Stimulated activated CD4-positive, alpha-beta T cell treated with anti-CD3 and anti-CD28 coated beads, Interleukin-1b, Interleukin-23, amount 100 ng/mL, for 4 hours (primary cell): Measurements from ENCODE around the gene FAM47A.

Source experiments
- DNase-seq, 2 donors: peaks; one replicate each; pipeline ENCODE4 v3.0.0-alpha.2; 2020; ENCODE audit warnings: low read depth in 2 of 2

Gene FAM47A

GRCh38 chrX:34132028-34132427 lies at the start of gene FAM47A:
Gene FAM47A, minus strand, starts transcription at chrX:34132314. Its CDS starts 36 bp downstream, at chrX:34132278.
- no peak for DNase-seq

- DNase-seq: no peak
These were observed 15.2 kb upstream of the FAM47A start for GRCh38 chrX:34147345-34147744.

- DNase-seq: no peak
These were observed 14.8 kb upstream of the FAM47A start for GRCh38 chrX:34146906-34147305.

GRCh38 chrX:34144246-34144645 lies 12.1 kb upstream of the FAM47A start:
- no peak for DNase-seq

- no peak for DNase-seq
These were observed 8.7 kb upstream of the FAM47A start for GRCh38 chrX:34140816-34141215.

- DNase-seq: no peak
These were observed 952 bp downstream of the FAM47A start for GRCh38 chrX:34130980-34131744.

GRCh38 chrX:34130501-34130900 lies 1.6 kb downstream of the FAM47A start:
- DNase-seq: no peak

GRCh38 chrX:34126011-34126410 lies 6.1 kb downstream of the FAM47A start:
- no peak for DNase-seq

GRCh38 chrX:34119122-34119521 lies 13.0 kb downstream of the FAM47A start:
- no peak for DNase-seq

- DNase-seq: no peak
These were observed 19.7 kb downstream of the FAM47A start for GRCh38 chrX:34112459-34112858.
